Measurements from ENCODE around the gene ZNF846.

DNA sequence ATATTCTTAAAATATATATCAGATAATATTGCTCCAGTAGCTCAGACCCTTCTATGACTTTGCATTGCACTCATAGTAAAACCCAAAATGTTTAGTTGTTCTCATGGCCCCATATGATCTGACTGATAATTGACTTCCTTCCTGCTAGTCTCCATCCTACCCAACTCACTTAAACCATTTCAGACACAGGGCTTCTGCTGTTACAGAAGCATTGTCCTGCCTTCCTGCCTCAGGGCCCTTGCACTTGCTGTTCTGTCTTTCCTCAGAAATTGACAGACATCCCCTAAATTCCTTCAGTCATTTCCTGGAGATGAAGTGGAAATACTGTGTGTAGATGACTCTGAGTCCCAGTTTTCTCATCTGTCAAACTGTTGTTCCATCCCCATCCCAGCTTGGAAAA, 30.6 kb upstream of the ZNF846 start:
- TF ChIP-seq, protein P1, sequence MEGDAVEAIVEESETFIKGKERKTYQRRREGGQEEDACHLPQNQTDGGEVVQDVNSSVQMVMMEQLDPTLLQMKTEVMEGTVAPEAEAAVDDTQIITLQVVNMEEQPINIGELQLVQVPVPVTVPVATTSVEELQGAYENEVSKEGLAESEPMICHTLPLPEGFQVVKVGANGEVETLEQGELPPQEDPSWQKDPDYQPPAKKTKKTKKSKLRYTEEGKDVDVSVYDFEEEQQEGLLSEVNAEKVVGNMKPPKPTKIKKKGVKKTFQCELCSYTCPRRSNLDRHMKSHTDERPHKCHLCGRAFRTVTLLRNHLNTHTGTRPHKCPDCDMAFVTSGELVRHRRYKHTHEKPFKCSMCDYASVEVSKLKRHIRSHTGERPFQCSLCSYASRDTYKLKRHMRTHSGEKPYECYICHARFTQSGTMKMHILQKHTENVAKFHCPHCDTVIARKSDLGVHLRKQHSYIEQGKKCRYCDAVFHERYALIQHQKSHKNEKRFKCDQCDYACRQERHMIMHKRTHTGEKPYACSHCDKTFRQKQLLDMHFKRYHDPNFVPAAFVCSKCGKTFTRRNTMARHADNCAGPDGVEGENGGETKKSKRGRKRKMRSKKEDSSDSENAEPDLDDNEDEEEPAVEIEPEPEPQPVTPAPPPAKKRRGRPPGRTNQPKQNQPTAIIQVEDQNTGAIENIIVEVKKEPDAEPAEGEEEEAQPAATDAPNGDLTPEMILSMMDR (IDR thresholded peaks at IDR 0.05 in 2 of 3, conservative IDR thresholded peaks at IDR 0.05 in 1 of 3; ENCODE audit: borderline replicate concordance in 1 of 3, insufficient read depth in 1 of 3, low read depth in 2 of 3, low read length in 2 of 3): no peak
- TF ChIP-seq REST (IDR thresholded peaks at IDR 0.05; ENCODE audit: low read depth) (no peak), CEBPB (IDR thresholded peaks at IDR 0.05; ENCODE audit: low read depth) (no peak), POLR2A (IDR thresholded peaks at IDR 0.05; ENCODE audit: borderline replicate concordance, extremely low read depth, insufficient read depth, insufficient read length) (no peak), SIN3A (IDR thresholded peaks at IDR 0.05; ENCODE audit: low read depth) (no peak), JUND (IDR thresholded peaks at IDR 0.05) (no peak), RAD21 (IDR thresholded peaks at IDR 0.05; ENCODE audit: low read depth) (no peak), POLR2AphosphoS5 (IDR thresholded peaks at IDR 0.05; ENCODE audit: low read depth, low read length) (no peak), EZH2phosphoT487 (IDR thresholded peaks at IDR 0.05; ENCODE audit: borderline replicate concordance) (no peak), ZNF274 (IDR thresholded peaks at IDR 0.05; ENCODE audit: low read depth, low read length) (no peak), EZH2 (IDR thresholded peaks at IDR 0.05) (no peak)

Measured in HCT116 (cell line).